Activated CD4-positive, alpha-beta T cell treated with anti-CD3 and anti-CD28 coated beads, Interleukin-2, amount 50 U/mL, for 48 hours (primary cell): ENCODE data around the gene PHEX.
A peak's percentile ranks its signal among the peaks of the same experiment; 100 is the strongest.

Source experiments
- DNase-seq, 2 experiments: peaks; one replicate each; pipeline ENCODE4 v3.0.0-alpha.2; 2020

PHEX gene

DNA sequence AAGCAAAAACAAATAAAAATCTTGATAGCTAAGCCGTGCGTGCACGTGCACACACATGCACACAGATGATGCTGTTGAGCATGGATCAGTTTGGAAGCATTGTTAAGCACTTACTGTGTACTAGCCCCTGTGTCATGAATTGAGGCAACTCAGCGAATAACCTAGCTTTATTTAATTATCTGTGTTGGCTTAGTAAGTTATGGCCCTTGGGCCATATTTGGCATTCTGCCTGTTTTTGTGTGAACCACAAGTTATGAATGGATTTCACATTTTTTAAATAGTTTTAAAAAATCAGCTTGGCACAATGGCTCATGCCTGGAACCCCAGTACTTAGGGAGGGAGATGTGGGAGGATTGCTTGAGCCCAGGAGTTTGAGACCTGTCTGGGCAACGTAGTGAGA lies 126.9 kb downstream of the PHEX start:
- DNase-seq: no peak

DNA sequence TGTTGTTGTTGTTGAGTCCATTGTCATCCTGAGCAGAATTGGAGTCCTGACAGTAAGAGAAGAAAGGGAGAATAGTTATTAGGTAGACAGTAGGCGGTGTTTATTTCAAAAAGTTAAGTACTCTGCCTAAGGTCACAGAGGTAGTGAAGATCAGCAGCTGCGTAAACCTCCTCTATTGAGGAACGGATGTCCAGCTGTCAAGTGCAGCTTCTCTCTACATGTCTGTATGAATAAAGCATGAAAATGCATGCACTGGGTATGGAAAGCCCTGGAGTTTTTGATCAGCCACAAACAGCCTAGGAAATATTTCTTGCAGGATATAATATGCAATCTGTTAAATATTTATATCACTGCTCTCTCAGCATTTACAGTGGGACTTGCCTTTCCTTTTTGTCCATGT lies 131.2 kb downstream of the PHEX start:
- DNase-seq: no peak

DNA sequence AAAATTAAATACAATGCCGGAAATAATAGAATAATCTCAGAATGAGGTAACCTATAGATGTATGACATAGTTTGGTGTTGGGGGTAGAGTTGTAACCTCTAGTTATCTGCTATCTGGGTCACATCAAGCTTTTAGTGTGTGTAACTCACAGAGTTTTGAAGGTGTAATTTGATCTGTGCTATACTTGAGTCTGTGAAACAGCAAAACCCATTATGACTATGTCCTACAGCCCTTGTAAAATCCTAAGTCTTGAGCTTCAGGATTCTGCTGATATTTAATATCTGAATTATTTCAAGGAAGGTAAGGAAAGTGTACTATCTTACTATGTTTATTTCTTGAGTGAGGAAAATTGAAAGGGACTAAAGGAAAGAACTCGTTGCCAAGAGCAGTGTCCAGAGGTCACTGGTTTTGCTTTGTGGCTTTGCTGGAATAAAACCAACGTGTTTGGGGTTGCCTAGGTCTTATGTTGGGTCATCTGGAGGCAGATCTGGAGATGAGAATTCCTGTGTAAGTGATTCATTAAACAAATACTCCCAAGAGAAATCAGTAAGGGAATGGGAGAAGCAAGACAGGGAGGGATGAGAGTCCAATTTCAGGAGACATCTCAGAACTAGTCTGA lies 132.8 kb downstream of the PHEX start:
- no peak for DNase-seq

DNA sequence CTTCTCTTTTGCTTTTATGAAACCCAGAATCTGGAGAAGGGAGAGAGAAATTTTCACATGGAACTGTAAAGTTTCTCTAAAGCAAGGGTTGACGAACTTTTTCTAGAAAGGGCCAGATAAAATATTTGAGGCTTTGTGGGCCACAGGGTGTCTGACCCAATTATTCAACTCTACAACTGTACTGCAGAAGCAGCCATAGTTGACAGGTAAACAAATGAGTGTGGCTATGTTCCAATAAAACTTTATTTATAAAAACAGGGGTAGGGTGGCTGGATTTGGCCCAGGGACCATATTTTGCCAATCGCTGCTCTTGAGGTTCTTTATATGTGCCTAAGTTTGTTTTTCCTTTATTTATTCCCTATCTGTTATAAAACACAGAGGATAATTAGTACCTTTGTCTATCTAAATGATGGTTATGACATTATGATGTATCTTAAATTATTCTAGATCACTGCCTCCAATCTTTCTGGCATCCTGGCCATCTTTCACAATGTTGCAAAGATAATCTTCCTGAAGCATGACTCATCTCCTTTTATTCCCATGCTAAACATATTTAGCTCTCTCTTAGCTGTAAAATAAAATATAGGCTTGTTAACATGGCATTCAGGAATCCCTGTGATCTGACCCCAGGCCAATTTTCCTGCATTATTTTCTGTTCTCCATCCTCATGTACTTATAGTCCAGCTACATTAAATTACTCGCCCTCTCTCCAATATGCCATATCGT lies 133.8 kb downstream of the PHEX start:
- no peak for DNase-seq

DNA sequence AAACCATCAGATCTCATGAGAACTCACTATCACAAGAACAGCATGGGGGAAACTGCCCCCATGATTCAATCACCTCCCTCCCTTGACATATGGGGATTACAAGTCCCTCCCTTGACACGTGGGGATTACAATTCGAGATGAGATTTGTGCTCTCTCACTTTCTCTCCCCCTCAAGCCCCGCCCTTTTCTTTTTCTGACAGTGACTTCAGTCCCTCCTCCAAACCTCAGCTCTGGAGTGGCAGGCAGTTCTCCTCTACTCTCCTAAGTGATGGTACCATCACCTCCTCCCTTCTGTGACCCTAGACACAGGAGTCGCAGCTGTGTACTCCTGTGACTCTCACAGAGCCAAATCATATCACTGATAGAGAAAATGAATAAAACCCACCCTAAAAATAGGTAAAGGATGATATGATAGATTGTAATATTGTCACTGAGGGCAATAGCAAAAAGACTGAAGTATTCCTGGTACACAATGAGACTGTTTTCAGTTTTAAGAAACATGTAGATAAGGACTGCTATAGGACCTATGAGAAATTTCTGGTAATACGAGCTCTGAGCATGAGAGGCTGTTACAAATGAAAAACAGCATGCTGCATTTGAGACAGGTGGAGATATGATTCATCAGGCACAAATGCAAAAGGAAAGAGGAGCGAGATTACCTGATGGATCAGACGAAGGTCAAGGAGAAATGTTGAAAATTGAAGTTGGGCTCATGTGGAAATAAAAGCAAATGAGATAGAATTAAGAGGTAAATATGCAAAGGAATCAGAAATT lies 139.3 kb downstream of the PHEX start:
- no peak for DNase-seq

DNA sequence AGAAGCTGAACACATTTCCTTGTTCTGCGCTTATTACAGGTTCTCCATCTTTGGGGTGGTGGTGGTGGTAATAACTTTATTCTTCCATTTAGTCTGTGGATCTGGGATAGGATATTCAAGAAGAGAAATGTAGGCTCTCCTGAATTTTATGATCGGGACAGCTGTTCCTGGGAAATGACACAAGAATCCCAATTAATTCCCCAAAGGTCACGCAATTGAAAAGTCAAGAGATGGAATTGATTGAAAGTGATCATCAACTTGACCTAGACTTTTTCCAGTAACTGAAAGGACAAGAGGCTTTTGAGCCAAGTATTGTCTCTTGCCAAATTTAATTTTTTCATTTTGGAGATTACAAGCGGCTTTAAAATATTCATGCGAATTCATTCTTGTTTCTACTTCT lies 141.8 kb downstream of the PHEX start:
- DNase-seq: no peak

DNA sequence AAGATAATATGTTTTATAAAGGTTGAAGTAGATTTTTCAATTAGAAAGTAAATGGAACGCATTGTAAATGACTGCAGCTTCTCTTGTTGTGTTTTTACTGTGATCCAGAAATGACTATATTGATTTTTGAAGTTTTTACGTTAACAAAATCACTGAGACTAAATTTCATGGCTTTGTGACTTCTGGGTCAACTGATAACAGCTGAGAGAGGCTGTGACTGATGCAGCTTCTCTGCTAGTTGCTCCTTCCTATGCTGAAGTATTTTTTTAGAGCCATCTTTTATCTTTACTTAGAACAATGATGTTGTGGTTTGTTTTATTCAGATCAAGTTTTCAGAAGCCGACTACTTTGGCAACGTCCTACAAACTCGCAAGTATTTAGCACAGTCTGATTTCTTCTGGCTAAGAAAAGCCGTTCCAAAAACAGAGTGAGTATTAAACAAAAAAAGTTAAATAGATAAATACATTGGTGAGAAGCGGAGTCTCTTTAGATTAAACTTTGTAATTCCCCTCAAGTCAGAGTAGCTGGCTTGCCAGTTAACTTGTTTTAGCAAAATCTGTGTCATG lies 145.9 kb downstream of the PHEX start:
- no peak for DNase-seq

DNA sequence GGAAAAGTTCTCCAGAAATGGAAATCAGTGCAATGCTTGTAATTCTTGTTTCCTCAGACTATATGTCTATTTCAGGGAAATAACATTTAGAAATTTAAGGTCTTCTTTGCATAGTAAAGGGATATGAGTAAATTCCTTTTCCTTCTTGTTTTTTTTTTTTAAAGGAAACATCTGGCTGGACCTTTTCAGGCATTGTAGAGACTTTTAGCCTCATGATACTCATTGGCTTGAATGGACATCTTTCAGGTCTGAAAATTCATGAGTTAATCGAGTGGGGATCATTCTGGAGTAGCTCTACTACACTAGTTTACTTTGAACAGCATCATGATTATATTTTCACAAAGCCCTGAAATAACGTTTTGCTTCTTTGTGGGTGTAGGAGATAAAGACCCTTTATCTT lies 152.0 kb downstream of the PHEX start:
- no peak for DNase-seq

DNA sequence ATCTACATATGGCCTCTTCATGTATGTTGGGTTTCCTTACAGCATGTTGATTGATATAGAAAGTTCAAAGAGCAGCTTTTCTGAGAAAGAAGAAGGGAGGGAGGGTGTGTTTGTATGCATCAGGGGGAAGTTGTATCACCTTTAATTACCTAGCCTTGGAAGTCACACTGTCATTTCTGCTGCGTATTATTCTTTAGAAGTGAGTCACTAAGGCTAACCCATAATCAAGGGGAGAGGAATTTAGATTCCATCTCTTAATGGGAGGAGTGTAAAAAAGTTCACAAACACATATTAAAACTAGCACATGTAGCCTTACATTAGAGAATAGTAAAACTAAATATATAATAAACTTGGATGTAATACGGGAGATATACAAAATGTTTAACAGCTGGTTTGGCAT lies 154.0 kb downstream of the PHEX start:
- no peak for DNase-seq

DNA sequence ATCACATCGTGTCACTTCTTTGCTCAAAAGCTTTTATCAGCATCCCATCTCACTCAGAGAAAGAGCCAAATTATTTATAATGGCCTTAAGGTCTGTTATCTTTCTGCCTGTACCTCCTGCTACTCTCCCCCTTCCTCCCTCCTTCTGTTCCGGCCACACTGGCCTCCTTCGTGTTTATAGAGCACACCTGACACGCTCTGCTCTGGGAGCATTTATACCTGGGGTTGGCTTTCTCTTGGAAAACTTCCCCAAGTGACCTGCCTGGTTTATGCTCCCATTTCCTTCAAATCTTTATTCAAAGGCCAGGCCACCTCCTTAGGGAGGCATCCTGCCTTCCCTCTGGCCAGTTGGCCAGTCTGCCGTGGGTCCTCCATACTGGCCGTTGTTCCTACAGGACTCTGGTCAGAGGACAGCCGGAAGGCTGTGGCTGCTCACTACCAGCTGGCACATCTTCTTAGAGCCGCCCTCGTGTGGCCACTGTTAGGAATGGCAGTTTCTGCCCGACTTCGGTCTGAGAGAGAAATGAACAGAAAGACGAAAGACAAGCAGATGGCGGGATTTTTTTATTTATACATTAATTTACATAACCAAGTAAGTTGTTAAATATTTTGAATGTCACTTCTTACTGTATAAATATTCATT lies 160.4 kb downstream of the PHEX start:
- peak; percentile 43 to 59 for DNase-seq

DNA sequence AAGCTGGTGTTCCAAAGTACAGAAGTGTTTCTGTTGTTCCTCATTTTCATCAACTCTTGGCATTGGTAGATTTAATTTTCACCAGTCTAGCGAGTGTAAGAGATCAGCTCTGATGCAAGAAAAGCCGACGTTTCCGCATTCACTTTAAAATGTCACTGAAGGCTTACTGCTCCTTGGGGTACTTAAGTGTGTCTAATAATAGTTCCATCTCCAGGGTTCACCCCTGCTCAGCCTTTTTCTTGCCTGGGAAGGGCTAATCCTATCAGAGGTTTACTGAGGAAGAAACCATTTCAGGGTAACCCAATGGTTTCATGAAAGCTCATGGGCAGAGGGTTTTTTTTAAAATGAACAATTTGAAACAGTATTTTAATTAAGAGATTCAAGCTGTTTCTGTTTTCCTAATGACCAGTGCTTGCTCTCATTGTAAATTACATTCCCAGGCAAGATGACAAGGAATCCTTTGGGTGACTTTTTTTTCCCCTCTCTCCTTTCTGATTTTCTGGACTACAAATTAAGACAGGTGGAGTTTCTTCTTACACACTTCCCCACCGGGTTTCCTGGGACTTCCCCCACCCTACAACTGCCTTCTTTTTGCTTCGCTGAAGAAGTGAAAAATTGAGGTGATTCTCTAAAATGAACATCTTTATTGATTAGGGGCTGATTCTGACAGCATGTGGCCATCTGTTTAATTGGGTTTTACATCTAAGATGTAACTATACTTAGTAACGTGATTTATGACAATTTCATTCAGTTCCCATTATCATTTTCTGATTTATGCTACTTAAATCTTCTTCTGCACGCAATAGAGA lies 161.9 kb downstream of the PHEX start:
- no peak for DNase-seq

DNA sequence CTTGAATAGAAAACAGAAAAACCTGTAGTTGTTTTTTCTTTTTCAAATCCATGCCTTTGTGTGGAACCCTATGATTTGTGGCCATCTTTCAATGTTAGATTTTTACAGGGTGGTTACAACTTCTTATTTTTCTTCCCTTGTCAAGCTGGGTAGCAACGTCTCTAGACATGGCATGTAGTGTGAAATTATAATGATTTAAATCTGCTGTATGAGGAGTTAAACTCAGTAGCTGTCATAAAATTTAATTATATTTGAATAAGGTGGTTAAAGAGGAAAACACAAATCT lies 162.5 kb downstream of the PHEX start:
- no peak for DNase-seq

DNA sequence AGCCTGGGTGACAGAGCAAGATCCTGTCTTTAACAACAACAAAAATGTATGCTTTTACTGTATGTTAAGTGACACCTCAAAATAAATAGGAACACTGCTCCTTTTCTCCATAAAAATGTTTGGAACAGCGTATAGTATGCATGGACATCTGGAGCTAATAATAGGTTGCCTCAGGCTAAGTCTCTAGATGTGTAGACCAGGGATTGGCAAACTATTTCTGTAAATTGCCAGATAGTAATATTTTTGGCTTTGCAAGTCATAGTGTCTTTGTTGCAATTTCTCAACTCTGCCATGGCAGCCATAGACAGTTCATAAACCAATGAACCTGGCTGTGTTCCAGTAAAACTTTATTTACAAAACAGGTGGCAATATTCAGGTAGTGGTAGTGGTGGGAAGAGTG lies 164.0 kb downstream of the PHEX start:
- DNase-seq: no peak

DNA sequence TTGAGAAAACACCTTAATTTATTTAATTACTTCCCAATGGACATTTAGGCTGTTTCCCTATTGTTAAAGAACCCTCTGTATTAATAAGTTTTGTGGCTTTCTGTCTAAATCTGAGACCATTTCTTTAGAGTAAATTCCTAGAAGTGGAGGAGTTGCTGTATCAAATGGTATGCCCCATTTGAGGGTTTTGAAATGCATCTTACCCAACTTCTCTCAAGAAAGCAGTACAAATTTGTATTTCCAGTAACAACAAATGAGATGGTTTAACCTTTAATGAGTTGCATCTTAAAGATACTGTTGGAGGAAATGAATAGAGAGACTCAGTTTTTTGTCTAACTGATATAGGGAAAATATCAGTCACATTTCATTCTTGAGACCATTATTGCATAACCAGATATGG lies 170.1 kb downstream of the PHEX start:
- DNase-seq: no peak

DNA sequence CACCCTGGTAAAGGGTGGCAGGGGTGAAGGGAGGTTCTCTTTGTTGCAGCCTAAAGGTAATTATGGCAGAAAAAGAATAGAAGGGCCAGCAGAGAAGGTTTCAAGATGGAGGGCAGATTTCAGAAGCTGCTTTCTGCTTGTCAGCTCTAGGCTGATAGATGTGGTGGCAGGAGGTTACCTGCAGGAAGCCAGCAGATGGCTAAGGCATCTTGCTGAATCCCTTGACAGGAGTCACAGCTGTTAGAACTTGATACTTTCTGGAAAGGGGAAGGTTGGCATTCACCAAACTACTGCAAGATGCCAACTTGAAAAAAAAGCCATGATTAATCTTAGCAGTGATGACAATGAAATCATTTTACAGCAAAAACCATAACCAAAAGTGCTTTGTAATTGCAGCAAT lies 171.1 kb downstream of the PHEX start:
- no peak for DNase-seq

DNA sequence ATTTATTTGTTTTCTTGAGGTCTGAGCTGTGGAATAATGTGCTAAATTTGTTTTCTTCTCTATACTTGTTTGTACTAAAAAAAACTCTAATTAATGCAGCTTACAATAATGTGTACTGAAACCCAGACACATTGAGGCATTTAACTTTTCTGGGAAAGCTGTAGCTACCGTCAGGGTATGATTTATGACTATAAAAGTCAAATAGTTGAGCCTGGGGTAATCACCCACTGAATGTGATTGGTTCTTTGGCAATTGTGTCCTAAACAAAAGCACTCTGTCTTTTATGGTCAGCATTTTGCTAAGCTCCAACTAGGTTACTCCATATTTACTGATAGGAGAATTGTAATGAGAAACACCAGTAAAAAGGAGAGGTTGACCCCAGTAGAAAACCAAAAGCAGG lies 174.7 kb downstream of the PHEX start:
- DNase-seq: no peak

DNA sequence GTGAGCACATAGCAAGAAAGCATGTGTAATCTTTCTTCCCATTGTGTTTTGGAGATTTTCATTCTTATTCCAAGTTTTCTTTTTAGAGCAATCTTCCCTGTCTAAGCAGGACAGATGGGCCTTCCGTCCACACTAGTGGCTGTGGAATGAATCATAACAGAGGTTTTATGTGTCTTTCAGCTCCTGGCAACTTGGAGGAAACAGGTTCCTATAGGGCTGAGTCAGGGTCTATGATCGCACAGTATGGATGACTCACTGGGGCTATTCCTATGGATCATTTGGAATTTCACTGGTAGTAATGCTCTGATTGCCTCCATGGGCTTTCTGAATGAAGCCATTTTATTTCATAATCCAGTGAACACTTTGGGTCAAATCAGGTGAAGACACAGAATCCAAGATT lies 188.8 kb downstream of the PHEX start:
- DNase-seq: no peak

DNA sequence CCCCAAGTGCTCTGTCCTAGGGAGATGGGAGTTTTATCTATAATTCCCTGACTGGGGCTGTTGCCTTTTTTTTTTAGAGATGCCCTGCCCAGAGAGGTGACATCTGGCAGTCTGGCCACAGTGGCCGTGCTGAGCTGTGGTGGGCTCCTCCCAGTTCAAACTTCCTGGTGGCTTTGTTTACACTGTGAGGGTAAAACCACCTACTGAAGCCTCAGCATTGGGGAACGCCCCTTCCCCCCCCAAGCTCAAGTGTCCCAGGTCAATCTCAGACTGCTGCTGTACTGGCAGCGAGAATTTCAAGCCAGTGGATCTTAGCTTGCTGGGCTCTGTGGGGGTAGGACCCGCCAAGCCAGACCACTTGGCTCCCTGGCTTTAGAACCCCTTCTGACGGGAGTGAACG lies 202.3 kb downstream of the PHEX start:
- DNase-seq: no peak

DNA sequence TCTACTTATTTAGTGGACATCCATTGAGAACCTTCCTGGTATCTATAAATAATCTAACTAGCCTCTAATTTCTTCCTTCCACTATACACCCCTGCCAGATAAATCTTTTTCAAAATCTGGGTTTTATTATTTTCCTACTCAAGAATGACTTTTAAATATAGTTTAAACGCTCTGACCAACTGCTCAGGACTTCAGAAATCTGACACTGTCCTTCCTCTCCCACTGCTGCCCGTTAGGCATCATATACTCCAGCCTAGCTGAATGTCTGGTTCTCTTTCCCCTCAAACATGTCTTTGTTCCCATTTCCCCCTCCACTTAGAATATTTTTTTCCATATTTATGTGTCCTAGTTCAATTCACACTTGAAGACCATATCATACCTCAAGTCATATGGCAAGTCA lies 205.4 kb downstream of the PHEX start:
- no peak for DNase-seq

DNA sequence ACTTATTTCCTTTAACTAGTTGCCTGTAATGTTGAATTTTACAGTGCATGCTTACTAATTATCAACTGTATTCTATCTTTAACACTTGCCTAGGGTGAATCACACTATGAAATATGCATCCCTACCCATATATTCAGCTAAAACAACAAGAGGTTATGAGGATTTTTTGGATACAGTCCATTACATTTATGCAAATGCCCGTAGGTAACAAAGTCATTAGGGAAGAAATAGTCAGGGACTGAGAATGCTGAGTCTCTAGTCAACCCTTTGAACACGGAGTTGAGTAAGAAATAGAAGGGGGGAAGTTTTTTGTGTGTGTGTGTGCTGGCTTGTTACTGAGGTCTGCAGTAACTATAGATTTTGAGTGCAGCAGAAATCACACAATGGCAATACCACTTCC lies 214.5 kb downstream of the PHEX start:
- DNase-seq: no peak

DNA sequence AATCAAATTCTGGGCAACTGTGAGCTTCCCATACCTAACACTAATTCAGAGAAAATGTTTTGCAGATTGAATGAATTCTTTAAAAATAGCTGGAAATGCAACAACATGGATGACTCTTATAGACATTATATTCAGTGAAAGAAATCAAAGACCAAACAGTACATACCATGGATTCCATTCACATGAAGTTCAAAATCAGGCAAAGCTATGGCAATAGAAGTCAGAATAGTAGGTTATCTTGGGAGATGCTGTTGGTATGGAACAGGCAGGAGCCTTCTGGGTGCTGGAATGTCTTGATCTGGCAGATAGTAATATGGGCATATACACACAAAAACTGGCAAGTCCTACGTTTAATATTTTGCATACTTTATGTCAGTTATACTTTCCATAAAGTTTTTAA lies 215.0 kb downstream of the PHEX start:
- no peak for DNase-seq

DNA sequence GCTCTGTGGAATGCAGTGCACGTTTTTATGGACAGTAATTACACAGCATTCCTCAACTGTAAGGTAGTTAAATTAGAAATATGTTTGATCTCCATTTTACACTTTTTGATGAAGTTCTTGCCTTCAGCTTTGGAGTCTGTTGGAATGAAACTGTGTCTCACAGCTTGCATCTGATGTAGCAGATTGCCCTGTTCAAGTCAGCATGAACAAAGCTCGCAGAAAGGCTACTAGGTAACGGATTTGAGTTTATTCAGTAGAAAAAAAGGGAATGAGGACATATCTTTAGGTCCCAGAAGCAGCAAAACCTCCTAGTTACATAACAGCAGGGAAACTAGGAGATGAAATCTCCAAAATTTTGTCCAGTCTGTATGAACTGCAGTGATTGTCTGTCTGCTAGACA lies 216.3 kb downstream of the PHEX start:
- DNase-seq: no peak

DNA sequence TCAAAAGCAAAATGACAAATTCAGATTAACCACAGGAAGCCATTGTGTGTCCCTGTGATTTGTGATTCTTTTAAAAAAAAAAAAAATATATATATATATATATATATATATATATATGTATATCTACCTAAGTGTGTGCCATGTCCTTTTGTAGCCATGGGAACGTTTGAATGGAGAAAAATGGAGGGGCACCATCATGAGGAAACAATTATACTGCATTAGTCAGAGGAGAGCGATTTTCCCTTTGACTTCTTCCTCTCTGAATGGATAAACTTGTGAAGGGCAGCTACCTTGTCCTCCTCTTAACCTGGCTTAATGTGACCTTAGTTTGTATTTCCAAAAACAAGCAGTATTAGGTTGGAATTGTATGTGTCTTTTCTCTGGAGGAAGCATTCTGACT lies 217.2 kb downstream of the PHEX start:
- DNase-seq: no peak
